Measurements from ENCODE around the gene SPOCK1.
"Not testable (repeated sequence)": the region's sequence is repeated elsewhere in the genome, so short reads cannot be mapped to it uniquely, and the experiment has no call there.

The SPOCK1 gene

DNA sequence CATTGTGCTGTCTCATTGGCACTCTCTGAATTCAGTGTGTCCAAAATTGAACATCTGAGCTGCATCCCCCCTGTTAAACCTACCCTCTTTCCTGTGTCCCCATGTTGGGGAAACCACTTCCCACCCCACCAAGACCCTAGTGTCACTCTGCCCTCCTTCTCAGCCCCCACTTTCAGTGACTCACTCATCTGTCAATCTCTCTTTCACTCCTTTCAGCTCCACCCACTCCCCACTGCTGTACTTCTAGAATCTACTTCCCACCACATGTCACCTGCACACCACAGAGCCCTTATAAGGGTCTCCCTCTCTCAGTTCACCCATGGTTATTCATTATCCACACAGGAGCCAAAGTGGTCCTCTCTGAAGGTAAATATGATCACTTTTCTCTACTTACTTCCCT is 5.8 kb upstream of the SPOCK1 start:
- Histone ChIP-seq H3K36me3 (ENCODE audit: insufficient read depth, low read length) (no peaks in the 10 kb centered on the region), H3K4me1 (ENCODE audit: insufficient read depth, low read length) (no peaks in the 10 kb centered on the region), H3K9ac (ENCODE audit: low read length) (no peak overlapping the region), H3K4me3 (ENCODE audit: low read depth in 1 of 2, low read length in 2 of 2) (no peak overlapping the region), H3K9me3 (ENCODE audit: low read length) (no peaks in the 10 kb centered on the region), H3K27me3 (ENCODE audit: control insufficient read depth in 1 of 2, insufficient read depth in 2 of 2, low read length in 2 of 2) (no peaks in the 10 kb centered on the region), H3K27ac (ENCODE audit: low read depth, low read length) (no peak overlapping the region)

DNA sequence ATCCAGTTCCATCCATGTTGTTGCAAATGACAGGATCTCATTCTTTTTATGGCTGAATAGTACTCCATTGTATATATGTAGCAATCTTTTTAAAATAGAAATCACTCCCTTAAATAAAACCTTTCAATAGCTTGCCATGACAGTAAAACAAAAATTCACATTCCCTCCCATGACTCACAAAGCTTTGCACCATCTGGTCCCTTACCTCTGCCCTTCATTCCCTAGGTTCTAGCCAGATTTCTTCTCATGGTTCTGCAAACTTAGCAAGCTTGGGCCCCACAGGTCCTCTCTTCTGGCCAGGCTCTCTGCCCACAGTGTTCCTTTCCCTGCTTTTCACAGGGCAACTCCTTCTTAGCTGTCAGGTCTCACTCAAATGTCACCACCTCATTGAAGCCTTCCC is 4.3 kb upstream of the SPOCK1 start:
- Histone ChIP-seq H3K4me1 (ENCODE audit: insufficient read depth, low read length) (no peaks in the 10 kb centered on the region), H3K27ac (ENCODE audit: low read depth, low read length) (no peak overlapping the region), H3K9me3 (ENCODE audit: low read length) (no peaks in the 10 kb centered on the region), H3K9ac (ENCODE audit: low read length) (no peak overlapping the region), H3K4me3 (ENCODE audit: low read depth in 1 of 2, low read length in 2 of 2) (no peak overlapping the region), H3K36me3 (ENCODE audit: insufficient read depth, low read length) (no peaks in the 10 kb centered on the region), H3K27me3 (ENCODE audit: control insufficient read depth in 1 of 2, insufficient read depth in 2 of 2, low read length in 2 of 2) (peaks cover 0 to 6% of the 10 kb centered on the region in 2 donors)

DNA sequence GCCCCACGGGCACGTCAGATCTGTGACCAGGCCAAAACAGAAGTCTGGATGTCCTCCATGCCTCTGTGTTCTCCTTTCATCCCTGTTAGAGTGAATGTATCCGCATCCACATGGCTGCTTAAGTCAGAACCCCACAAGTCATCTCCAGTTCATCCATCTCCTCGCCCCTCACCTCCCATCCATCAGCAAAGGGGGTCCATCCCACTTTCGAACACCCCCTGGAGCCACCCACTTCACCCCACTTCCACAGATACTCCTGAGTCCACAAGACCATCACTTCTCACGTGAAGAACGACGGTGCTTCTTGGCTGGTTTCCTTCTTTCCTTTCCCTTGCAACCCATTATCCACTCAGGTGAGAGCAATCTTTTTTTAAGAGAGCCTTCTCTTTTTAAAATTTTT is 3.5 kb upstream of the SPOCK1 start:
- H3K27me3 ChIP-seq (ENCODE audit: control insufficient read depth in 1 of 2, insufficient read depth in 2 of 2, low read length in 2 of 2) = peaks cover 0 to 12% of the 10 kb centered on the region in 2 donors
- no peaks in the 10 kb centered on the region for H3K9me3 ChIP-seq (ENCODE audit: low read length)
- peaks cover 6% of the 10 kb centered on the region for H3K4me1 ChIP-seq (ENCODE audit: insufficient read depth, low read length)
- H3K27ac ChIP-seq (ENCODE audit: low read depth, low read length) = no peak overlapping the region
- no peaks in the 10 kb centered on the region for H3K36me3 ChIP-seq (ENCODE audit: insufficient read depth, low read length)
- H3K9ac ChIP-seq (ENCODE audit: low read length) = no peak overlapping the region
- H3K4me3 ChIP-seq (ENCODE audit: low read depth in 1 of 2, low read length in 2 of 2) = no peak overlapping the region

DNA sequence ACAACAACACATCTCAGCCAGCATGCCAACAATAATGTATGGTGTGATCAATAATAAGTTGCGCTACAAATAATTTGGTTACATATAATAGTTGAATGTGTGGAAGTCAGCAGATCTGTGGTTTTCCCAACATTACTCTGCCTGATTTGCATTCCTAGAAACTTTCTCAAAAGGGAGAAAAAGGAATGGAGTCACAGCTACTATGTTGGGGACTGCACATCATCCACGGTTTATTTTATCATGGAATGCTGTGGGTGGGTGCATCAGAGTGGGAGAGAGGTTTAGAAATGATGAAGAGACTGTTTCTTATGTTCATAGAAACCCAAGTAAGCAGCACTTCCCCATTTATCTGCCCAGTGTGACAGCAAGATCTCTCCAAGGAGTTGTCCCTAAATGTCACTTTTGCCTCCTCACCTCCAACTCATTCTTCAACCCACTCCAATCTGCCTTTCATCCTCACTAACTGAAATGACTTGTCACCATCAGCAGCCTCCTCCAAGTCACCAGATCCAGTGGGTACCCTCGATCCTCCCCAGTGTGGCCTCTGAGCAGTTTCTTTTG is 2.8 kb upstream of the SPOCK1 start:
- no peaks in the 10 kb centered on the region for H3K36me3 ChIP-seq (ENCODE audit: insufficient read depth, low read length)
- H3K9ac ChIP-seq (ENCODE audit: low read length) = no peak overlapping the region
- peaks cover 0 to 15% of the 10 kb centered on the region in 2 donors for H3K27me3 ChIP-seq (ENCODE audit: control insufficient read depth in 1 of 2, insufficient read depth in 2 of 2, low read length in 2 of 2)

DNA sequence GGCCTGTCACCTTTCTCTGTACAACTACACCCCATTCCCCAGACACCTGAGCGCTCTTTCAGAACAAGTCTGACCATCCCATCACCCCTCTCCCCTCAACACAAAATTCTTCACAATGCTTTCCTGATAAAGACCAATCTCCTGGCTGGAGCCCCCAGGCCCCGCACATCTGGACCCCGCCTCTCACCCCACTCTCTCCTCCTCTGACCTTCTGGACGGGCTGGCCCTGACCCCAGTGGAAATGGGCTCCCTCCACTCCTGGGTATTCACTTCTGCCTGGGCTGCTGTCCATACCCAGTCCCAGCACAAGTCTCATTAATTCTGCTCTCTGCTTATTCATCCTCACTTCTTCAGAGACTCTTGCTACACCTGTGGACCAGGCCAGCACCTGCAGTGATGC is 2.1 kb upstream of the SPOCK1 start:
- no peak overlapping the region for H3K4me3 ChIP-seq (ENCODE audit: low read depth in 1 of 2, low read length in 2 of 2)
- H3K9me3 ChIP-seq (ENCODE audit: low read length) = no peaks in the 10 kb centered on the region
- H3K4me1 ChIP-seq (ENCODE audit: insufficient read depth, low read length) = peaks cover 7% of the 10 kb centered on the region
- H3K27ac ChIP-seq (ENCODE audit: low read depth, low read length) = no peak overlapping the region
- peaks cover 0 to 15% of the 10 kb centered on the region in 2 donors for H3K27me3 ChIP-seq (ENCODE audit: control insufficient read depth in 1 of 2, insufficient read depth in 2 of 2, low read length in 2 of 2)
- no peak overlapping the region for H3K9ac ChIP-seq (ENCODE audit: low read length)
- no peaks in the 10 kb centered on the region for H3K36me3 ChIP-seq (ENCODE audit: insufficient read depth, low read length)

More for the DNA sequence above, 2.8 kb upstream of the SPOCK1 start:
- no peak overlapping the region for H3K4me3 ChIP-seq (ENCODE audit: low read depth in 1 of 2, low read length in 2 of 2)
- H3K4me1 ChIP-seq (ENCODE audit: insufficient read depth, low read length) = peaks cover 7% of the 10 kb centered on the region
- H3K9me3 ChIP-seq (ENCODE audit: low read length) = no peaks in the 10 kb centered on the region
- H3K27ac ChIP-seq (ENCODE audit: low read depth, low read length) = no peak overlapping the region

DNA sequence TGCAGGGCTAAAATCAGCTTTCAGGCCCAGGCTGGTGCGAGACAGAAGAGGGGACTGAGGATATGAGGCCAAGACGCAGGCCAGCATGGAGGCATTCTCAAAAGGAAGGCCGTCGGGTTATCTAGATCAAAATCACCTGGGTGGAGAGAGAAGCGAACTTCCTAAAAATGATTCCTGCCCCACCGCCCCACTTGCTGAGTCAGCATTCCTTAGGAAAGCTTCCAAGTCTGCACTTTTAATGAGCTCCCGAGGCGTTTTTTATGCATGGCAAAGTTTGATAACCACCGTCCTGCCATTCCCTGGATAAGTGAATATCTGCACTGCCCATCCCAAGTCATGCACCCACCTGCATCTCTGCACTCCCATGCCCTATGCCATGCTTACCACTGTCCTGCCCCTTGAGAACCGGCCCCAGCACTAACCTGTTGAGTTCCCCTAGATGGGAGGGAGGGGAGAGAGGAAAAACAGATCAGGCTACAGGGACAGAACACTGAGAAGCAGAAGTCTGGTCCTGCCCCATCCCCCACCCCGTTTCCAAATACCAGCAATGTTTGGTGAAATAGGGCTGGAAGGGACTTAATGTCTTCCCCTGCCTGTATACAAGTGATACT is 1.6 kb upstream of the SPOCK1 start:
- no peak overlapping the region for H3K27ac ChIP-seq (ENCODE audit: low read depth, low read length)
- H3K27me3 ChIP-seq (ENCODE audit: control insufficient read depth in 1 of 2, insufficient read depth in 2 of 2, low read length in 2 of 2) = peaks cover 0 to 15% of the 10 kb centered on the region in 2 donors
- no peak overlapping the region for H3K4me3 ChIP-seq (ENCODE audit: low read depth in 1 of 2, low read length in 2 of 2)
- H3K9me3 ChIP-seq (ENCODE audit: low read length) = no peaks in the 10 kb centered on the region
- no peak overlapping the region for H3K9ac ChIP-seq (ENCODE audit: low read length)
- H3K36me3 ChIP-seq (ENCODE audit: insufficient read depth, low read length) = no peaks in the 10 kb centered on the region
- H3K4me1 ChIP-seq (ENCODE audit: insufficient read depth, low read length) = peaks cover 7% of the 10 kb centered on the region

DNA sequence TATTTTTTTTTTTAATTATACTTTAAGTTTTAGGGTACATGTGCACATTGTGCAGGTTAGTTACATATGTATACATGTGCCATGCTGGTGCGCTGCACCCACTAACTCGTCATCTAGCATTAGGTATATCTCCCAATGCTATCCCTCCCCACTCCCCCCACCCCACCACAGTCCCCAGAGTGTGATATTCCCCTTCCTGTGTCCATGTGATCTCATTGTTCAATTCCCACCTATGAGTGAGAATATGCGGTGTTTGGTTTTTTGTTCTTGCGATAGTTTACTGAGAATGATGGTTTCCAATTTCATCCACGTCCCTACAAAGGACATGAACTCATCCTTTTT is 351 bp upstream of the SPOCK1 start:
- H3K27ac ChIP-seq (ENCODE audit: low read depth, low read length); H3K9ac ChIP-seq (ENCODE audit: low read length); H3K9me3 ChIP-seq (ENCODE audit: low read length); H3K4me1 ChIP-seq (ENCODE audit: insufficient read depth, low read length); H3K36me3 ChIP-seq (ENCODE audit: insufficient read depth, low read length); H3K4me3 ChIP-seq (ENCODE audit: low read depth in 1 of 2, low read length in 2 of 2): not testable (repeated sequence)
- peaks cover 0 to 15% of the 10 kb centered on the region in 2 donors for H3K27me3 ChIP-seq (ENCODE audit: control insufficient read depth in 1 of 2, insufficient read depth in 2 of 2, low read length in 2 of 2)

DNA sequence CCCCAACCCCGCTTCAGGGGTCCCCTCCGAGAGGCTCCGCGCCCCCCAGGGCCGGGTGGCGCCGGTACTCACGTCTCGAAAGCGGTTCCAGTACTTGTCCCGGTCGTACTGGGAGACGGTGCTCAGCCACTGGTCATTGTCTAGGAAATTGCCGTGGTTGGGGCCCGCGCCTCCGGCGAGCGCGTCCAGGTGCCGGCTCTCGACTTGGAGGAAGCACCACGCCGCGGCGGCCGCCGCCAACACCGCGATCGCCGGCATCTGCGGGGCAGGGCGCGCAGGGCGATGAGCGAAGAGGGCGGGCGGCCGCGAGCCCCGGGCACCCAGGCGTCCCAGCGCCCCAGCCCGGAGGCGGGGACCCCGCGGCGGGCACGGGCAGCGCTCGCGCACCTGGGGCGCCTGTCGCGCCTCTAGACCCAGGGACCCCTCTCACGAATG is 808 bp downstream of the SPOCK1 start:
- Histone ChIP-seq H3K27me3 (ENCODE audit: control insufficient read depth in 1 of 2, insufficient read depth in 2 of 2, low read length in 2 of 2) (peaks cover 0 to 15% of the 10 kb centered on the region in 2 donors), H3K27ac (ENCODE audit: low read depth, low read length) (no peak overlapping the region), H3K9me3 (ENCODE audit: low read length) (no peaks in the 10 kb centered on the region), H3K9ac (ENCODE audit: low read length) (no peak overlapping the region), H3K36me3 (ENCODE audit: insufficient read depth, low read length) (no peaks in the 10 kb centered on the region), H3K4me3 (ENCODE audit: low read depth in 1 of 2, low read length in 2 of 2) (peak overlapping the region; percentile 50 to 66), H3K4me1 (ENCODE audit: insufficient read depth, low read length) (peaks cover 7% of the 10 kb centered on the region)

DNA sequence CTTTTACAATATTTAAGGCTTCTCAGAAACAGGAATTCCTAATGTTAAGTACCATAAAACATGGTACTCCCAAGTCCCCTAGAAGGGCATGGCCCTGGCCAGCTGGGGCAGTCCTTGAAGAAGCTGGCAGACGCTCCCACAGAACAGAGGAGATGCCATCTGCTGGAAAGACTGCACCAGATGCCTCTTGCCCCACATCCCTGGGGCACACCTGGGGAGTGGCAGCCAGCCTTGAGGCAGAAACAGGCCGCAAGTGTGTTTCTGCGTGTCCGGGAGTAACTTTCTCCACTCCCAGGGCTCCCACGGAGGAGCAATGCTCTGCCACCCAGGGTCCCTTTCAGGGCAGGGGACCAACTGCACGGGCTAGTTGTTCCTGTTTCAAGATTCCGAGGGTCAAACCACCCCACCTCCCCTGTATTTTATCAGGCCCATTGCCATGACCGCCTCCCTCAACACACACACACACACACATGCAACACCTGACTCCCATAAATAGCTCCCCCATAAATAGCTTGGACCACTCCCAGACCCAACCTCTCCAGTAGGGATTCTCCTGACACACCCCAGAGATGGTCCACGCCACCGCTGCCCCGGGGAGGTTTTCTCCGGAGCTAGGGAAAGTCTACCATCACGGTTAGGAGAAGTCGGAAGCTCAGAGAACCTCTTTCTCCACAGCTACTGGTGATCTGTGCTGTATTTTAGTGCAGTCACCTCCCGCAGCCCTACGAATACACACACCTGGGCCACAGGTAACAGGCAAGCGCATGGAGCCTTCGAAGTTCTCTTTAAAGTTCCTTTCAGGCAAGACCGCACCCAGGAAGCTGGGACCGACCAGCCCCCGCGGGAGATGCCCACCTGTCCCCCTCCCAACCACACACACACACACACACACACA is 1.5 kb downstream of the SPOCK1 start:
- peaks cover 0 to 15% of the 10 kb centered on the region in 2 donors for H3K27me3 ChIP-seq (ENCODE audit: control insufficient read depth in 1 of 2, insufficient read depth in 2 of 2, low read length in 2 of 2)
- no peak overlapping the region for H3K9ac ChIP-seq (ENCODE audit: low read length)
- H3K4me3 ChIP-seq (ENCODE audit: low read depth in 1 of 2, low read length in 2 of 2) = no peak overlapping the region
- peaks cover 7% of the 10 kb centered on the region for H3K4me1 ChIP-seq (ENCODE audit: insufficient read depth, low read length)
- H3K36me3 ChIP-seq (ENCODE audit: insufficient read depth, low read length) = no peaks in the 10 kb centered on the region
- no peak overlapping the region for H3K27ac ChIP-seq (ENCODE audit: low read depth, low read length)
- no peaks in the 10 kb centered on the region for H3K9me3 ChIP-seq (ENCODE audit: low read length)

DNA sequence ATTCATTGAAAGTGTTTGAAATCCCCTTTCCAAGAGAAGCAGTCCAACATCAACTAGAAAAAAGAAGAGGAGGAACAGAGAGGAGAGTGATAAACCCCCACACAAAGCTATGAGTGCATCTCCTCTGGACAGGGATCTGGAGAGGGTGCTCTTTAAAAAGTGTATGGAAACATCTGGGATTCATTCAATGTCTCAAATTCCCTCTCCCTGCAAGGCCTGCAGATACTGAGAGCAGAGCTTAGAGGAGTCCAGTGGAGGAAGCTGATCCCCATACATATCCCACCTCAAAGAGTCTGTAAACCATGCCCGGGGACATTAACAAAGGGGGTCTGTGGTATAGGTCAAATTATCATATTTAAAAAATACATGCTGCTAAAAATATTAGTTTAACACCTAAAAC is 2.2 kb downstream of the SPOCK1 start:
- Histone ChIP-seq H3K9me3 (ENCODE audit: low read length) (no peaks in the 10 kb centered on the region), H3K27ac (ENCODE audit: low read depth, low read length) (no peak overlapping the region), H3K4me1 (ENCODE audit: insufficient read depth, low read length) (peaks cover 7% of the 10 kb centered on the region), H3K9ac (ENCODE audit: low read length) (no peak overlapping the region), H3K4me3 (ENCODE audit: low read depth in 1 of 2, low read length in 2 of 2) (no peak overlapping the region), H3K27me3 (ENCODE audit: control insufficient read depth in 1 of 2, insufficient read depth in 2 of 2, low read length in 2 of 2) (peaks cover 0 to 15% of the 10 kb centered on the region in 2 donors), H3K36me3 (ENCODE audit: insufficient read depth, low read length) (no peaks in the 10 kb centered on the region)

DNA sequence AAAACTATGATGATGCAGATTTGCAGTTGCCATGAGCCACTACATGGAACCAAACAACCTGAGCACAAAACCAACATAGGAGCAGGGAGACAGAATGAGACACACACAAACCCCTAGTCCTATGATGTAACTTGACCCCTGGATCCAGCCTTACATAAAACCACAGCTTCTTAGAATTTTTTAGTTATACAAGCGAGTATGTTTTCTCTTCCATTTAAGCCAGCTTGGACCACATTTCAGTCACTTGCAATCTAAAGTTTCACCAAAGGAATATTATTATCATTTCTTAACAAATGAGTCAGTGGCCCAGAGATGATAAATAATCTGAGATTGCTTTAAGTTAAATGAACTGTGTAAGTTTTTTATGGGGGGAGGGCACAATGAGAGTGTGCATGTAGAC is 6.8 kb downstream of the SPOCK1 start:
- no peaks in the 10 kb centered on the region for H3K4me1 ChIP-seq (ENCODE audit: insufficient read depth, low read length)
- H3K27me3 ChIP-seq (ENCODE audit: control insufficient read depth in 1 of 2, insufficient read depth in 2 of 2, low read length in 2 of 2) = no peaks in the 10 kb centered on the region
- no peak overlapping the region for H3K4me3 ChIP-seq (ENCODE audit: low read depth in 1 of 2, low read length in 2 of 2)
- no peaks in the 10 kb centered on the region for H3K36me3 ChIP-seq (ENCODE audit: insufficient read depth, low read length)
- no peak overlapping the region for H3K27ac ChIP-seq (ENCODE audit: low read depth, low read length)
- H3K9me3 ChIP-seq (ENCODE audit: low read length) = no peaks in the 10 kb centered on the region
- no peak overlapping the region for H3K9ac ChIP-seq (ENCODE audit: low read length)

Measured in muscle layer of colon (tissue), 2 donors.